SU-DHL-6 (cell line): ENCODE data around the gene CDH22.

Experiments
- EZH2phosphoT487 ChIP-seq: fragments of 200-600 bp; sonication (generic), shearing (Covaris generic); conservative IDR thresholded peaks from 2 replicates; pipeline ENCODE4 v1.6.1; 2018; ENCODE audit warnings: mild to moderate bottlenecking, antibody characterized with exemption, low read length, moderate library complexity, mixed read lengths
- TF ChIP-seq, protein P1 (sequence below): fragments of 200-600 bp; sonication (generic); IDR thresholded peaks from one replicate; pipeline ENCODE4 v1.5.1; 2017; ENCODE audit warnings: antibody characterized with exemption, mild to moderate bottlenecking, low read length, moderate library complexity; ENCODE audit not compliant: insufficient read depth, poor library complexity, severe bottlenecking

DNA sequence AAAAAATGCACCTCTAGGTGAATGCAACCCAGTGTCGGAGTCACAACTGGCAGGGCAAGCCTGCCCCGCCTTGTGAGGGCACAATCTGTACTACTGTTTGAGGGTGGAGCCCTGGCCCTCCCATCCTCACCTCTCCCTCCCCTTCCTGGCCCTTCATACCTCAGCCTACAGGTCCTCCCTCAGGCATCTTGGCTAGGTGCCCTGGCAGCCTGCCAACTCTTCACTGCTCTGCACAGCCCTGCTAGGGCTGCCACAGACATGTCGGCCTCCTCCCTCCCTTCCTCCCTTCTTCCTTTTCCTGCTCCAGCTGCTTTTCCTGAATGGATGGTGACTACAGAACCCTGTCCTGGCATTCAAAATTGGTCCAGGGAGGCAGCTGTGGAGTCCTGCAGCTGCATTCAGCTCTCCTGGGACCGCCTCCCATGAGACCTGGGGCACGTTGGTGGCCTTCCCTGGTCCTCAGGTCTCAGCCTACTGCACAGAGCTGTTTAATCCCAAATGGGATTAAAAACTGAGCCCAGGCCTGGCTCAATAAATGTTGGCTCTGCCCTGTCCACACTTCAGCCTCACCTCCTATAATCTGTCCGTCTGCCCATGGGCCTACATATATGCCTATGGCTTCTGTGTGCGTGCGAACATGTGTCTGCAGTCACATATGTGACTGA lies 52.7 kb downstream of the CDH22 start:
- TF ChIP-seq, protein P1, sequence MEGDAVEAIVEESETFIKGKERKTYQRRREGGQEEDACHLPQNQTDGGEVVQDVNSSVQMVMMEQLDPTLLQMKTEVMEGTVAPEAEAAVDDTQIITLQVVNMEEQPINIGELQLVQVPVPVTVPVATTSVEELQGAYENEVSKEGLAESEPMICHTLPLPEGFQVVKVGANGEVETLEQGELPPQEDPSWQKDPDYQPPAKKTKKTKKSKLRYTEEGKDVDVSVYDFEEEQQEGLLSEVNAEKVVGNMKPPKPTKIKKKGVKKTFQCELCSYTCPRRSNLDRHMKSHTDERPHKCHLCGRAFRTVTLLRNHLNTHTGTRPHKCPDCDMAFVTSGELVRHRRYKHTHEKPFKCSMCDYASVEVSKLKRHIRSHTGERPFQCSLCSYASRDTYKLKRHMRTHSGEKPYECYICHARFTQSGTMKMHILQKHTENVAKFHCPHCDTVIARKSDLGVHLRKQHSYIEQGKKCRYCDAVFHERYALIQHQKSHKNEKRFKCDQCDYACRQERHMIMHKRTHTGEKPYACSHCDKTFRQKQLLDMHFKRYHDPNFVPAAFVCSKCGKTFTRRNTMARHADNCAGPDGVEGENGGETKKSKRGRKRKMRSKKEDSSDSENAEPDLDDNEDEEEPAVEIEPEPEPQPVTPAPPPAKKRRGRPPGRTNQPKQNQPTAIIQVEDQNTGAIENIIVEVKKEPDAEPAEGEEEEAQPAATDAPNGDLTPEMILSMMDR = no peak
- no peak for TF ChIP-seq EZH2phosphoT487
